ENCODE data around the gene MLF2. TPM values are rescaled to one million over a fixed set of nuclear protein-coding genes. Genes with fewer than 3 reads are reported as not detected.

MLF2 gene
- total and polyA plus RNA-seq, 2 of the 13 experiments (the other 11 are each of a cell fraction or from before 2014, with no cell fraction given), result 88.1 to 167 TPM

GRCh38 chr12:6779708-6780432, 26.9 kb upstream of the MLF2 start:
- no peaks in the 10 kb centered on the region for H3K79me2 ChIP-seq (ENCODE audit: insufficient read depth, low read length)
- H3K4me3 ChIP-seq (replicated peaks in 1 of 3; ENCODE audit: insufficient read depth in 1 of 3, low read depth in 2 of 3, low read length in 3 of 3), result peak overlapping the region in 1 of 3 experiments; percentile 47; a peak in 2 of 6 replicates
- H3K9ac ChIP-seq (ENCODE audit: insufficient read depth, low read depth, low read length), result no peak overlapping the region
- H3K4me1 ChIP-seq (ENCODE audit: insufficient read depth, low read length), result peaks cover 83% of the 10 kb centered on the region
- in situ Hi-C loops (cut with HindIII; ENCODE audit: extremely low pct_ligation_motif_present, low pct_unique_long_range_greater_than_20kb), result loop anchor here (5.0 kb wide), 1 partner anchor 33 kb away; no protein-coding TSS in a partner anchor
- intact Hi-C loops (cut with micrococcal nuclease; ENCODE audit: unreplicated experiment), result loop anchor here (1.0 to 2.0 kb wide), 3 partner anchors 27 to 45 kb away; partner anchors contain the start of gene MLF2
- ChIA-PET POLR2A (interaction anchor here (0.6 to 3.3 kb wide), 5 partner anchors 9 to 26 kb away, joined by 3 to 28 read pairs (median 11); partner anchors contain the start of genes MLF2 and PTMS), CTCF (ENCODE audit: low intra/inter-chr PET ratio, low total read pairs) (interaction anchor here (1.3 to 2.9 kb wide), 3 partner anchors 13 to 44 kb away, joined by 4 to 54 read pairs (median 16); partner anchors contain the start of gene MLF2)
- no peak overlapping the region for H3K27ac ChIP-seq (ENCODE audit: extremely low read length, insufficient read depth, low read length)
- WGBS (ENCODE audit: low lambda C conversion rate), result 36% methylated on average over 5 of the region's 6 CpGs
- no peak for FAIRE-seq
- no peaks in the 10 kb centered on the region for H3K9me3 ChIP-seq (ENCODE audit: low read length)
- H3K36me3 ChIP-seq (replicated peaks in 1 of 2; ENCODE audit: control insufficient read depth in 1 of 2, insufficient read depth in 2 of 2, low read length in 2 of 2), result no peaks in the 10 kb centered on the region
- peak; percentile 39 for DNase-seq (ENCODE audit: low spot score)
- peaks cover 2 to 16% of the 10 kb centered on the region in 2 experiments; a peak in 2 of 5 replicates for H3K27me3 ChIP-seq (ENCODE audit: control insufficient read depth in 1 of 2, insufficient read depth in 2 of 2, low read length in 2 of 2)
- ATAC-seq, result peak; percentile 29
- BruUV-seq (replicated peaks), result no TSS peak
- no peaks in the 10 kb centered on the region for H4K20me1 ChIP-seq (ENCODE audit: insufficient read depth, low read length)
- H3K4me2 ChIP-seq (ENCODE audit: low read depth, low read length), result peak overlapping the region; percentile 69
- H2AFZ ChIP-seq (ENCODE audit: low read length), result no peak overlapping the region
- 0 out of 2 replicates have a peak, but pooled peaks have one; percentile 20 for TF ChIP-seq MLX (CRISPR knock-in tag; IDR thresholded peaks at IDR 0.05)
- no peak for TF ChIP-seq ZNF264 (CRISPR knock-in tag; IDR thresholded peaks at IDR 0.05)
- TF ChIP-seq, protein P1, sequence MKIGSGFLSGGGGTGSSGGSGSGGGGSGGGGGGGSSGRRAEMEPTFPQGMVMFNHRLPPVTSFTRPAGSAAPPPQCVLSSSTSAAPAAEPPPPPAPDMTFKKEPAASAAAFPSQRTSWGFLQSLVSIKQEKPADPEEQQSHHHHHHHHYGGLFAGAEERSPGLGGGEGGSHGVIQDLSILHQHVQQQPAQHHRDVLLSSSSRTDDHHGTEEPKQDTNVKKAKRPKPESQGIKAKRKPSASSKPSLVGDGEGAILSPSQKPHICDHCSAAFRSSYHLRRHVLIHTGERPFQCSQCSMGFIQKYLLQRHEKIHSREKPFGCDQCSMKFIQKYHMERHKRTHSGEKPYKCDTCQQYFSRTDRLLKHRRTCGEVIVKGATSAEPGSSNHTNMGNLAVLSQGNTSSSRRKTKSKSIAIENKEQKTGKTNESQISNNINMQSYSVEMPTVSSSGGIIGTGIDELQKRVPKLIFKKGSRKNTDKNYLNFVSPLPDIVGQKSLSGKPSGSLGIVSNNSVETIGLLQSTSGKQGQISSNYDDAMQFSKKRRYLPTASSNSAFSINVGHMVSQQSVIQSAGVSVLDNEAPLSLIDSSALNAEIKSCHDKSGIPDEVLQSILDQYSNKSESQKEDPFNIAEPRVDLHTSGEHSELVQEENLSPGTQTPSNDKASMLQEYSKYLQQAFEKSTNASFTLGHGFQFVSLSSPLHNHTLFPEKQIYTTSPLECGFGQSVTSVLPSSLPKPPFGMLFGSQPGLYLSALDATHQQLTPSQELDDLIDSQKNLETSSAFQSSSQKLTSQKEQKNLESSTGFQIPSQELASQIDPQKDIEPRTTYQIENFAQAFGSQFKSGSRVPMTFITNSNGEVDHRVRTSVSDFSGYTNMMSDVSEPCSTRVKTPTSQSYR (CRISPR knock-in tag; IDR thresholded peaks at IDR 0.05; ENCODE audit: borderline replicate concordance), result no peak
- no peak for TF ChIP-seq ZNF775 (CRISPR knock-in tag; IDR thresholded peaks at IDR 0.05; ENCODE audit: borderline replicate concordance)
- no peak for TF ChIP-seq KDM4B (CRISPR knock-in tag; IDR thresholded peaks at IDR 0.05)
- no peak for TF ChIP-seq MTA3 (CRISPR knock-in tag; IDR thresholded peaks at IDR 0.05)
- 0 out of 2 replicates have a peak, but pooled peaks have one; percentile 34 for TF ChIP-seq AHDC1 (CRISPR knock-in tag; IDR thresholded peaks at IDR 0.05; ENCODE audit: borderline replicate concordance)
- TF ChIP-seq PATZ1 (CRISPR knock-in tag; IDR thresholded peaks at IDR 0.05), result peak; percentile 16; the same call in 1 of the 2 replicates
- TF ChIP-seq ZNF816 (CRISPR knock-in tag; IDR thresholded peaks at IDR 0.05; ENCODE audit: borderline replicate concordance), result no peak
